HG03159 (cell line): Measurements from ENCODE around the gene CYB5R3.
A peak's percentile ranks its signal among the peaks of the same experiment; 100 is the strongest.

Experiments used
- ATAC-seq: cut with Tn5 transposase; IDR thresholded peaks from one replicate; pipeline ENCODE4 v1.9.1; 2021; ENCODE audit warnings: mild to moderate bottlenecking, moderate library complexity; ENCODE audit not compliant: unreplicated experiment

The CYB5R3 gene

GRCh38 chr22:42626431-42626830 is 22.8 kb downstream of the CYB5R3 start:
- no peak for ATAC-seq

GRCh38 chr22:42625416-42625815 is 23.8 kb downstream of the CYB5R3 start:
- no peak for ATAC-seq

GRCh38 chr22:42624551-42625106 is 24.6 kb downstream of the CYB5R3 start:
- ATAC-seq = no peak

- no peak for ATAC-seq
Observed at GRCh38 chr22:42623756-42624441, 25.3 kb downstream of the CYB5R3 start.

- ATAC-seq = no peak
Observed at GRCh38 chr22:42623301-42623751, 25.9 kb downstream of the CYB5R3 start.

GRCh38 chr22:42622061-42622710 is 27.0 kb downstream of the CYB5R3 start:
- ATAC-seq = no peak

GRCh38 chr22:42621505-42622002 is 27.6 kb downstream of the CYB5R3 start:
- ATAC-seq = no peak

- ATAC-seq = no peak
Observed at GRCh38 chr22:42620084-42620483, 29.1 kb downstream of the CYB5R3 start.

- ATAC-seq = no peak
Observed at GRCh38 chr22:42619261-42620063, 29.7 kb downstream of the CYB5R3 start.

- no peak for ATAC-seq
Observed at GRCh38 chr22:42617155-42617983, 31.8 kb downstream of the CYB5R3 start.

GRCh38 chr22:42615860-42616175 is 33.4 kb downstream of the CYB5R3 start:
- peak; percentile 0 for ATAC-seq

GRCh38 chr22:42615092-42615859 is 33.9 kb downstream of the CYB5R3 start:
- ATAC-seq = peak; percentile 54

- ATAC-seq = peak; percentile 63
Observed at GRCh38 chr22:42614312-42615091, 34.7 kb downstream of the CYB5R3 start, which contains the start of gene POLDIP3. TSS of gene POLDIP3 (minus strand) at chr22:42614883. CDS start at chr22:42614857, 26 bp downstream.

- ATAC-seq = no peak
Observed at GRCh38 chr22:42613872-42614301, 35.3 kb downstream of the CYB5R3 start.

GRCh38 chr22:42612336-42612735 is 36.9 kb downstream of the CYB5R3 start:
- no peak for ATAC-seq

- ATAC-seq = no peak
Observed at GRCh38 chr22:42611051-42611450, 38.1 kb downstream of the CYB5R3 start.

GRCh38 chr22:42610186-42610585 is 39.0 kb downstream of the CYB5R3 start:
- no peak for ATAC-seq

- ATAC-seq = no peak
Observed at GRCh38 chr22:42608823-42609361, 40.3 kb downstream of the CYB5R3 start.
